Endothelial cell of umbilical vein (primary cell): ENCODE data around the gene PLAAT3. TPM values are rescaled to one million over a fixed set of nuclear protein-coding genes. Genes with fewer than 3 reads are reported as not detected.

Experiments
- BruUV-seq: library from RNA; stranded (reverse); fragments of 400-500 nt; replicated peaks from 2 replicates; lab custom pipeline; 2021; lab: Mats Ljungman, UMichigan
- CTCF ChIA-PET: fragments of 300-600, 350-600 bp; sonication (Branson Sonifier 250); formaldehyde crosslinking; loops from one replicate; lab custom pipeline; 2021; ENCODE audit warnings: antibody characterized with exemption, inconsistent platforms; lab: Charles Lee
- POLR2A ChIA-PET: fragments of 300-600, 350-600 bp; sonication (Branson Sonifier 250); formaldehyde crosslinking; loops from one replicate; lab custom pipeline; 2021; ENCODE audit warnings: antibody characterized with exemption, inconsistent platforms; lab: Charles Lee
- DNase-seq: peaks from one replicate; pipeline ENCODE4 v3.0.0-alpha.2; 2011; ENCODE audit warnings: low read depth, low spot score
- FAIRE-seq: peaks from 2 replicates; lab custom pipeline; 2011; peaks lifted over from hg19 to GRCh38; lab: Jason Lieb, UNC
- H2AFZ ChIP-seq: 2 replicates; pipeline ENCODE4 v1.6.0; 2012; ENCODE audit warnings: low read depth, low read length, control low read depth, inconsistent platforms
- H3K27ac ChIP-seq: 2 replicates; pipeline ENCODE4 v1.5.1; 2011; ENCODE audit warnings: low read depth, mild to moderate bottlenecking, control low read depth, low read length, moderate library complexity; ENCODE audit not compliant: insufficient read depth
- H3K27me3 ChIP-seq, 2 experiments: 2 replicates each; pipeline versions ENCODE4 v1.6.0 to v1.6.1; 2011; ENCODE audit warnings: low read length in 2 of 2, mixed read lengths in 1 of 2; ENCODE audit not compliant: control insufficient read depth in 2 of 2, insufficient read depth in 2 of 2
- H3K36me3 ChIP-seq, 2 experiments: 2 replicates in 1 of 2; 3 replicates in 1 of 2; pipeline ENCODE4 v1.5.1; 2011; ENCODE audit warnings: low read length in 2 of 2, mild to moderate bottlenecking in 1 of 2, moderate library complexity in 1 of 2; ENCODE audit not compliant: control insufficient read depth in 2 of 2, insufficient read depth in 2 of 2; ENCODE audit errors: extremely low read depth in 1 of 2
- H3K4me1 ChIP-seq: 3 replicates; pipeline ENCODE4 v1.5.1; 2011; ENCODE audit warnings: mild to moderate bottlenecking, low read length; ENCODE audit not compliant: control insufficient read depth, insufficient read depth; ENCODE audit errors: extremely low read depth
- H3K4me2 ChIP-seq: 2 replicates; pipeline ENCODE4 v1.6.1; 2011; ENCODE audit warnings: low read length, control low read depth, mixed read lengths; ENCODE audit not compliant: insufficient read depth
- H3K4me3 ChIP-seq, 3 experiments: fragments of 200-600 bp in 1 of 3; sonication (generic), shearing (Covaris generic) in 1 of 3; replicated peaks in 1 of 3; 2 replicates each; pipeline ENCODE4 v1.5.1; 2011 to 2016; ENCODE audit warnings: control low read depth in 3 of 3, low read length in 3 of 3, mild to moderate bottlenecking in 2 of 3, inconsistent platforms in 1 of 3, low read depth in 1 of 3, moderate library complexity in 1 of 3; ENCODE audit not compliant: insufficient read depth in 1 of 3
- H3K79me2 ChIP-seq: 2 replicates; pipeline ENCODE4 v1.6.0; 2012; ENCODE audit warnings: low read length, inconsistent platforms; ENCODE audit not compliant: control insufficient read depth, insufficient read depth
- H3K9ac ChIP-seq: replicated peaks from 2 replicates; pipeline ENCODE3; 2011; ENCODE audit warnings: low read length, control low read depth; ENCODE audit not compliant: insufficient read depth; ENCODE audit errors: extremely low read depth
- H3K9me1 ChIP-seq: replicated peaks from 3 replicates; pipeline ENCODE4 v1.6.0; 2011; ENCODE audit warnings: mild to moderate bottlenecking, low read length; ENCODE audit not compliant: control insufficient read depth, insufficient read depth; ENCODE audit errors: extremely low read depth
- H3K9me3 ChIP-seq: replicated peaks from 2 replicates; pipeline ENCODE4 v1.5.1; 2012; ENCODE audit warnings: low read length, inconsistent platforms; ENCODE audit not compliant: control insufficient read depth, insufficient read depth
- H4K20me1 ChIP-seq: replicated peaks from 2 replicates; pipeline ENCODE3; 2011; ENCODE audit warnings: mild to moderate bottlenecking, low read length; ENCODE audit not compliant: control insufficient read depth, insufficient read depth; ENCODE audit errors: extremely low read depth
- CTCF ChIP-seq, 2 donors: IDR thresholded peaks; 1 replicate in 1 of 2; 2 replicates in 1 of 2; pipeline ENCODE4 v1.5.1; 2011; ENCODE audit warnings: low read length in 2 of 2, mild to moderate bottlenecking in 2 of 2, moderate library complexity in 2 of 2, control low read depth in 1 of 2, inconsistent platforms in 1 of 2, low read depth in 1 of 2; ENCODE audit not compliant: insufficient read depth in 1 of 2; ENCODE audit errors: extremely low read depth in 1 of 2
- EZH2 ChIP-seq: IDR thresholded peaks from 2 replicates; pipeline ENCODE4 v1.6.1; 2012; ENCODE audit warnings: borderline replicate concordance, low read depth, mild to moderate bottlenecking, moderate library complexity, low read length, inconsistent platforms; ENCODE audit not compliant: severe bottlenecking
- FOS ChIP-seq: IDR thresholded peaks from 2 replicates; pipeline ENCODE4 v1.6.1; 2011; ENCODE audit warnings: mild to moderate bottlenecking, low read length, moderate library complexity, borderline replicate concordance; ENCODE audit not compliant: insufficient read depth
- GATA2 ChIP-seq: IDR thresholded peaks from 2 replicates; pipeline ENCODE4 v1.7.0; 2011; ENCODE audit warnings: low read depth, mild to moderate bottlenecking, moderate library complexity, mixed read lengths, low read length; ENCODE audit not compliant: insufficient read length, insufficient read depth
- JUN ChIP-seq: IDR thresholded peaks from 2 replicates; pipeline ENCODE4 v1.6.1; 2011; ENCODE audit warnings: borderline replicate concordance, low read depth; ENCODE audit not compliant: insufficient read length, insufficient read depth
- MYC ChIP-seq: IDR thresholded peaks from one replicate; pipeline ENCODE4 v1.6.1; 2011; ENCODE audit warnings: mild to moderate bottlenecking, low read depth, low read length
- POLR2A ChIP-seq: IDR thresholded peaks from 2 replicates; pipeline ENCODE4 v1.6.1; 2012; ENCODE audit warnings: low read depth, mild to moderate bottlenecking, control low read depth, low read length
- POLR2AphosphoS5 ChIP-seq: IDR thresholded peaks from 2 replicates; pipeline ENCODE4 v1.6.1; 2012; ENCODE audit warnings: low read depth, mild to moderate bottlenecking, control low read depth, low read length, moderate library complexity; ENCODE audit not compliant: insufficient read depth
- dilution Hi-C: fragments of 300-500 bp; cut with MboI; formaldehyde crosslinking; loops from one replicate; pipeline ENCODE4 v1.15.0; 2019; ENCODE audit warnings: low sequenced_read_pairs; ENCODE audit not compliant: extremely low pct_ligation_motif_present
- intact Hi-C: fragments of 100-400 bp; cut with micrococcal nuclease; formaldehyde crosslinking; loops from one replicate; pipeline ENCODE4 v1.10.0; 2022
- polyA plus RNA-seq, 4 experiments: library from polyadenylated mRNA; depleted of rRNA in 3 of 4; stranded (reverse) in 3 of 4; unstranded in 1 of 4; fragments of >200 nt; gene quantifications; 2 replicates each; pipeline versions ENCODE4 v1.2.1 to v1.2.3, GENCODE V29; 2011 to 2012; ENCODE audit warnings: missing spikeins in 1 of 4
- total RNA-seq: library from RNA; stranded (reverse); gene quantifications from 2 replicates; pipeline ENCODE4 v1.2.3, GENCODE V29; 2021

The PLAAT3 gene
- total and polyA plus RNA-seq, 2 donors (not counting 3 experiments of a cell fraction or from before 2014, with no cell fraction given), result 22.8 to 40.2 TPM

DNA sequence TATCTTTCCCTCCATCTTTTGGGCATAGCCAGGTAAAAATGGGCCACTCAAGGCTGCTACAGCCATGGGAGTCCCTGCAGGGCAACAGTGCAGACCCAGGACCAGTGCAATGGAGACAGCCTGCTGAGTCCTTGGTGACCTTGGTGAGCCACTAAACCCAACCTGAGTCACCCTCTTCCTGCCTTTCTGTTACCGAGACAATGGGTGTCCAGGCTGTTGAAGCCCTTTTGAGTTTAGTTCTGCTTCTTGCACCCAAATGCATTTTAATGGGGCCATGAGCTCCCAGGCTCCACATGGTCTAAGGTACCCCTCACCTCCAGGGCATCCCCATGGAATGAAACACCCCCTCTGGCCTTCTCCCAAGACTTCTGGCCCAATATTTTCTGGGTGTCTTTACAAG is 78.5 kb downstream of the PLAAT3 start:
- ChIA-PET POLR2A (no interaction called here), CTCF (interaction anchor here (1.5 kb wide), 1 partner anchor 11 kb away, joined by 4 read pairs; no protein-coding TSS in a partner anchor)
- Histone ChIP-seq H3K79me2 (no peaks in the 10 kb centered on the region), H3K4me1 (peaks cover 8% of the 10 kb centered on the region), H3K27me3 (peaks cover 0 to 2% of the 10 kb centered on the region in 2 experiments), H3K27ac (no peak overlapping the region), H4K20me1 (no peaks in the 10 kb centered on the region), H3K9me1 (no peaks in the 10 kb centered on the region), H3K9me3 (no peaks in the 10 kb centered on the region), H2AFZ (no peak overlapping the region), H3K36me3 (no peaks in the 10 kb centered on the region), H3K9ac (no peak overlapping the region), H3K4me2 (no peak overlapping the region), H3K4me3 (no peak overlapping the region)
- BruUV-seq, result no TSS peak
- intact Hi-C loops (no loop called here), dilution Hi-C loops (no loop called here)
- DNase-seq, result no peak
- FAIRE-seq, result peak; percentile 72
- TF ChIP-seq MYC, result no peak
- TF ChIP-seq POLR2AphosphoS5, result no peak
- peak; percentile 20 for TF ChIP-seq GATA2
- TF ChIP-seq EZH2, result no peak
- TF ChIP-seq POLR2A, result no peak
- peak; percentile 39 for TF ChIP-seq FOS
- no peak for TF ChIP-seq JUN
- TF ChIP-seq CTCF (IDR thresholded peaks at IDR 0.05; ENCODE audit: extremely low read depth in 1 of 2, insufficient read depth in 1 of 2, low read depth in 1 of 2, low read length in 2 of 2), result no peak
